BJ (cell line): ENCODE data around the gene TMCC3. TPM values are rescaled to one million over a fixed set of nuclear protein-coding genes. Genes with fewer than 3 reads are reported as not detected.

ENCODE experiments used
- CTCF ChIA-PET: fragments of 350-600 bp; formaldehyde crosslinking; extraction: SDS; loops from one replicate; lab custom pipeline; 2021; ENCODE audit warnings: antibody characterized with exemption, inconsistent platforms; lab: Yijun Ruan, JAX
- POLR2A ChIA-PET: fragments of 300-600 bp; sonication (Branson Sonifier 250); formaldehyde crosslinking; extraction: SDS; loops from one replicate; lab custom pipeline; 2021; ENCODE audit warnings: antibody characterized with exemption; lab: Charles Lee
- DNase-seq: peaks from one replicate; pipeline ENCODE4 v3.0.0-alpha.2; 2011; ENCODE audit warnings: low read depth
- H3K27me3 ChIP-seq: 2 replicates; pipeline ENCODE4 v1.6.0; 2011; ENCODE audit warnings: low read length; ENCODE audit not compliant: control insufficient read depth, insufficient read depth
- H3K36me3 ChIP-seq: 2 replicates; pipeline ENCODE4 v1.5.1; 2011; ENCODE audit warnings: low read length; ENCODE audit not compliant: control insufficient read depth, insufficient read depth
- H3K4me3 ChIP-seq: 2 replicates; pipeline ENCODE4 v1.5.1; 2011; ENCODE audit warnings: low read depth, mild to moderate bottlenecking, control low read depth, low read length
- polyA plus RNA-seq: library from polyadenylated mRNA; depleted of rRNA; stranded (reverse); fragments of >200 nt; gene quantifications from 2 replicates; pipeline ENCODE4 v1.2.3, GENCODE V29; 2011
- TF ChIP-seq, protein P1 (sequence below): IDR thresholded peaks from 2 replicates; pipeline ENCODE4 v1.5.1; 2011; ENCODE audit warnings: low read depth, mild to moderate bottlenecking, control low read depth, inconsistent platforms, low read length, moderate library complexity; ENCODE audit not compliant: insufficient read depth

The TMCC3 gene
- polyA plus RNA-seq, 1 experiment = not detected

GRCh38 chr12:94663702-94664101 lies 13.3 kb upstream of the TMCC3 start:
- CTCF ChIA-PET = interaction anchor here (0.7 kb wide), 1 partner anchor 48 kb away, joined by 3 read pairs; no protein-coding TSS in a partner anchor
- H3K4me3 ChIP-seq = no peak overlapping the region
- no peak for DNase-seq
- POLR2A ChIA-PET = no interaction called here
- TF ChIP-seq, protein P1, sequence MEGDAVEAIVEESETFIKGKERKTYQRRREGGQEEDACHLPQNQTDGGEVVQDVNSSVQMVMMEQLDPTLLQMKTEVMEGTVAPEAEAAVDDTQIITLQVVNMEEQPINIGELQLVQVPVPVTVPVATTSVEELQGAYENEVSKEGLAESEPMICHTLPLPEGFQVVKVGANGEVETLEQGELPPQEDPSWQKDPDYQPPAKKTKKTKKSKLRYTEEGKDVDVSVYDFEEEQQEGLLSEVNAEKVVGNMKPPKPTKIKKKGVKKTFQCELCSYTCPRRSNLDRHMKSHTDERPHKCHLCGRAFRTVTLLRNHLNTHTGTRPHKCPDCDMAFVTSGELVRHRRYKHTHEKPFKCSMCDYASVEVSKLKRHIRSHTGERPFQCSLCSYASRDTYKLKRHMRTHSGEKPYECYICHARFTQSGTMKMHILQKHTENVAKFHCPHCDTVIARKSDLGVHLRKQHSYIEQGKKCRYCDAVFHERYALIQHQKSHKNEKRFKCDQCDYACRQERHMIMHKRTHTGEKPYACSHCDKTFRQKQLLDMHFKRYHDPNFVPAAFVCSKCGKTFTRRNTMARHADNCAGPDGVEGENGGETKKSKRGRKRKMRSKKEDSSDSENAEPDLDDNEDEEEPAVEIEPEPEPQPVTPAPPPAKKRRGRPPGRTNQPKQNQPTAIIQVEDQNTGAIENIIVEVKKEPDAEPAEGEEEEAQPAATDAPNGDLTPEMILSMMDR = no peak
- H3K36me3 ChIP-seq = no peaks in the 10 kb centered on the region
- H3K27me3 ChIP-seq = peaks cover 1% of the 10 kb centered on the region

DNA sequence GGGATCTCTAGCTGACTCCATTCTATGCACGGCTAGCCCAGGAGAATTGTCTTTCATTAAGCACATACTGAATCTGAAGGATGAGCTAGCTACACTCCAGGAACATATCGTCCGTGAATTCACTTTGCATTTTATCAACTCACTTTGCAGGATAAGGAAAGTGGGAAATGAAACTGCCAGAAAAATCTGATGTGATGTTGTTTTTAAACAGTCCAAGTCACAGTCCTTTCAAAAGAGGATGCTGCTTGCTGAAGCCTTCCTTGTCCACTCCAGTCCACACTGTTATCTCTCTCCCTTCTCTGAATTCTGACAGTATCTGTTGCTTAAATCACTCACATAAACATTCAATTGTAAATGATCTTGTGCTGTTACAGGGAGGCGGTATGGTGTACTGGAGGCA lies 12.7 kb upstream of the TMCC3 start:
- ChIA-PET CTCF (interaction anchor here (0.5 kb wide), 1 partner anchor 1684 kb away, joined by 3 read pairs; no protein-coding TSS in a partner anchor), POLR2A (no interaction called here)
- TF ChIP-seq, protein P1 = no peak
- no peak for DNase-seq
- Histone ChIP-seq H3K36me3 (no peaks in the 10 kb centered on the region), H3K27me3 (peaks cover 2% of the 10 kb centered on the region), H3K4me3 (no peak overlapping the region)

- no peak for DNase-seq
- TF ChIP-seq, protein P1 = no peak
- Histone ChIP-seq H3K27me3 (peaks cover 7% of the 10 kb centered on the region), H3K36me3 (no peaks in the 10 kb centered on the region), H3K4me3 (no peak overlapping the region)
- POLR2A ChIA-PET = no interaction called here
- CTCF ChIA-PET = no interaction called here
These were observed 10.1 kb upstream of the TMCC3 start for GRCh38 chr12:94660436-94660835.

- no peak overlapping the region for H3K4me3 ChIP-seq
- ChIA-PET POLR2A (no interaction called here), CTCF (no interaction called here)
- H3K27me3 ChIP-seq = peaks cover 7% of the 10 kb centered on the region
- no peaks in the 10 kb centered on the region for H3K36me3 ChIP-seq
- DNase-seq = no peak
- TF ChIP-seq, protein P1 = no peak
These were observed 9.1 kb upstream of the TMCC3 start for GRCh38 chr12:94659346-94659930.

DNA sequence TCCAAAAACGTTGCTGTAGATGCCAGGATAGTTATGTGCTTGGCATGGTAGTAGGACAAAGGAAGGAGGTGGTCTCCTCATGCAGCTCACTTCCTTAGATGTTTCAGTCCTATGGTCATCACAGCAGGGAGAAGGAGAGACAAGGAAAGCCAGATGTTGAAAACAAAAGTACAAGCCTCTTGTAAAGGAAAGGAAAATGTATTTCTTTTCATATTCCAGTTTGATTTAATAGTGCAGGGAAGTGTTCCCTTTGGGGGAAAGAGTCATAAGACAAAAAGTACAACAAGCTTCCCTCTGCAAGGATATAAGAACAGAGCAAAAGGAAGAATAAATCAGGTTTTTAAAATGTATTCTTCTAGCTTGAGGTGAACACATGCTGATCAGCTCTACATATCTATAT lies 8.6 kb upstream of the TMCC3 start:
- no peaks in the 10 kb centered on the region for H3K36me3 ChIP-seq
- no peak for DNase-seq
- POLR2A ChIA-PET = no interaction called here
- H3K27me3 ChIP-seq = peaks cover 7% of the 10 kb centered on the region
- H3K4me3 ChIP-seq = no peak overlapping the region
- TF ChIP-seq, protein P1 = no peak
- CTCF ChIA-PET = no interaction called here
